ENCODE data around the gene MEF2D. TPM values are rescaled to one million over a fixed set of nuclear protein-coding genes. Genes with fewer than 3 reads are reported as not detected.

MEF2D gene
- total and polyA plus RNA-seq, 3 donors from 2014 or later: 34.4 to 113 (median 96.8) TPM

- intact Hi-C loops (cut with DNase I; ENCODE audit: low total_unique reads): no loop called here
- no peak overlapping the region for H3K4me3 ChIP-seq
- H3K9me3 ChIP-seq: no peaks in the 10 kb centered on the region
- whole genome bisulfite sequencing, 2 donors: 90 to 91% methylated on average over 10 to 11 of the region's 11 CpGs
- H3K36me3 ChIP-seq (ENCODE audit: low read depth, missing control alignments): no peaks in the 10 kb centered on the region
- no peaks in the 10 kb centered on the region for H3K27me3 ChIP-seq
- DNase-seq: no peak
- no peak overlapping the region for H3K27ac ChIP-seq
- TF ChIP-seq POLR2A (IDR thresholded peaks at IDR 0.05): no peak
- no peak for TF ChIP-seq CTCF (IDR thresholded peaks at IDR 0.05)
- no peaks in the 10 kb centered on the region for H3K4me1 ChIP-seq
Measured at GRCh38 chr1:156533568-156534220, 33.1 kb upstream of the MEF2D start.

GRCh38 chr1:156532374-156532773 is 31.8 kb upstream of the MEF2D start:
- Histone ChIP-seq H3K9me3 (no peaks in the 10 kb centered on the region), H3K27me3 (no peaks in the 10 kb centered on the region), H3K4me3 (no peak overlapping the region), H3K27ac (no peak overlapping the region), H3K36me3 (ENCODE audit: low read depth, missing control alignments) (no peaks in the 10 kb centered on the region), H3K4me1 (no peaks in the 10 kb centered on the region)
- WGBS, 2 donors: 90 to 93% methylated on average over 4 of the region's 4 CpGs
- no peak for DNase-seq
- TF ChIP-seq POLR2A (IDR thresholded peaks at IDR 0.05) (no peak), CTCF (IDR thresholded peaks at IDR 0.05) (no peak)
- intact Hi-C loops (cut with DNase I; ENCODE audit: low total_unique reads): no loop called here

GRCh38 chr1:156530006-156530405 is 29.4 kb upstream of the MEF2D start:
- Histone ChIP-seq H3K27me3 (no peaks in the 10 kb centered on the region), H3K4me3 (no peak overlapping the region), H3K27ac (no peak overlapping the region), H3K36me3 (ENCODE audit: low read depth, missing control alignments) (no peaks in the 10 kb centered on the region), H3K9me3 (no peaks in the 10 kb centered on the region), H3K4me1 (peaks cover 3% of the 10 kb centered on the region)
- no peak for DNase-seq
- TF ChIP-seq CTCF (IDR thresholded peaks at IDR 0.05) (no peak), POLR2A (IDR thresholded peaks at IDR 0.05) (no peak)
- intact Hi-C loops (cut with DNase I; ENCODE audit: low total_unique reads): no loop called here
- WGBS, 2 donors: 94 to 95% methylated on average over 11 to 18 of the region's 18 CpGs

GRCh38 chr1:156528875-156529425 is 28.4 kb upstream of the MEF2D start:
- Histone ChIP-seq H3K9me3 (no peaks in the 10 kb centered on the region), H3K27ac (no peak overlapping the region), H3K36me3 (ENCODE audit: low read depth, missing control alignments) (no peaks in the 10 kb centered on the region), H3K4me3 (no peak overlapping the region), H3K27me3 (no peaks in the 10 kb centered on the region), H3K4me1 (peaks cover 7% of the 10 kb centered on the region)
- no peak for TF ChIP-seq CTCF (IDR thresholded peaks at IDR 0.05)
- no peak for TF ChIP-seq POLR2A (IDR thresholded peaks at IDR 0.05)
- WGBS, 2 donors: 83 to 92% methylated on average over 8 of the region's 8 CpGs
- no peak for DNase-seq
- intact Hi-C loops (cut with DNase I; ENCODE audit: low total_unique reads): no loop called here

GRCh38 chr1:156528231-156528630 is 27.7 kb upstream of the MEF2D start:
- intact Hi-C loops (cut with DNase I; ENCODE audit: low total_unique reads): no loop called here
- 88 to 89% methylated on average over 5 of the region's 5 CpGs for WGBS, 2 donors

More at GRCh38 chr1:156528231-156528630, 27.7 kb upstream of the MEF2D start:
- no peak for DNase-seq
- peaks cover 7% of the 10 kb centered on the region for H3K4me1 ChIP-seq
- H3K9me3 ChIP-seq: no peaks in the 10 kb centered on the region
- H3K4me3 ChIP-seq: no peak overlapping the region
- TF ChIP-seq POLR2A (IDR thresholded peaks at IDR 0.05) (no peak), CTCF (IDR thresholded peaks at IDR 0.05) (no peak)
- no peak overlapping the region for H3K27ac ChIP-seq
- no peaks in the 10 kb centered on the region for H3K27me3 ChIP-seq
- H3K36me3 ChIP-seq (ENCODE audit: low read depth, missing control alignments): no peaks in the 10 kb centered on the region

All from testis (tissue), 3 donors.